Heart left ventricle (tissue), 13 donors: ENCODE results near the gene CSF2.
"Not testable (repeated sequence)": the region's sequence is repeated elsewhere in the genome, so short reads cannot be mapped to it uniquely, and the experiment has no call there.

Source experiments
- CTCF ChIP-seq, 12 donors: fragments of 200-600 bp; sonication (generic) in 4 of 12; IDR thresholded peaks; one replicate each; pipeline versions ENCODE4 v1.5.0 to v1.8.0; 2018 to 2022; ENCODE audit warnings: antibody characterized with exemption in 12 of 12, mild to moderate bottlenecking in 5 of 12
- POLR2A ChIP-seq, 2 donors: fragments of 450-650 bp; IDR thresholded peaks; one replicate each; pipeline ENCODE4 v1.6.1; 2017; ENCODE audit warnings: antibody characterized with exemption in 2 of 2, mild to moderate bottlenecking in 2 of 2, moderate library complexity in 2 of 2
- donor health status: ischemic (EF 13 %, LVEDD 7.1; RV severe dilation, severe dysfunction).
- donor health status: DM: no; HTN: yes; CAD: no.
- donor health status: DM: no; HTN: no; CAD: no.
- donor health status: ischemic (EF 25% LVEDD 6.9; RV normal size, moderate dysfunction).
- donor health status: ischemic (EF 25% LVEDD 5.7; RV mildly dilated, moderate dysfunction).
- donor health status: ischemic (EF 35%, LVEDD 5.7; RV mildly dilated, moderate dysfunction).
- donor health status: nonischemic (EF 11% LVEDD 7.7; RV severe dilation, severe dysfunction).
- donor health status: DM: yes; HTN: yes; CAD: no.
- donor health status: PGD.
- donor health status: ischemic (EF 29% LVEDD 5.4; RV normal size, mild dysfunction).
- donor health status: nonischemic (EF 23%, LVEDD 6.1; RV moderate dilation, normal function).

- TF ChIP-seq POLR2A, CTCF (IDR thresholded peaks at IDR 0.05): not testable (repeated sequence)
Observed at GRCh38 chr5:132122971-132123370, 49.4 kb downstream of the CSF2 start.
